ENCODE measurements around the gene BRD7.

BRD7 gene

DNA sequence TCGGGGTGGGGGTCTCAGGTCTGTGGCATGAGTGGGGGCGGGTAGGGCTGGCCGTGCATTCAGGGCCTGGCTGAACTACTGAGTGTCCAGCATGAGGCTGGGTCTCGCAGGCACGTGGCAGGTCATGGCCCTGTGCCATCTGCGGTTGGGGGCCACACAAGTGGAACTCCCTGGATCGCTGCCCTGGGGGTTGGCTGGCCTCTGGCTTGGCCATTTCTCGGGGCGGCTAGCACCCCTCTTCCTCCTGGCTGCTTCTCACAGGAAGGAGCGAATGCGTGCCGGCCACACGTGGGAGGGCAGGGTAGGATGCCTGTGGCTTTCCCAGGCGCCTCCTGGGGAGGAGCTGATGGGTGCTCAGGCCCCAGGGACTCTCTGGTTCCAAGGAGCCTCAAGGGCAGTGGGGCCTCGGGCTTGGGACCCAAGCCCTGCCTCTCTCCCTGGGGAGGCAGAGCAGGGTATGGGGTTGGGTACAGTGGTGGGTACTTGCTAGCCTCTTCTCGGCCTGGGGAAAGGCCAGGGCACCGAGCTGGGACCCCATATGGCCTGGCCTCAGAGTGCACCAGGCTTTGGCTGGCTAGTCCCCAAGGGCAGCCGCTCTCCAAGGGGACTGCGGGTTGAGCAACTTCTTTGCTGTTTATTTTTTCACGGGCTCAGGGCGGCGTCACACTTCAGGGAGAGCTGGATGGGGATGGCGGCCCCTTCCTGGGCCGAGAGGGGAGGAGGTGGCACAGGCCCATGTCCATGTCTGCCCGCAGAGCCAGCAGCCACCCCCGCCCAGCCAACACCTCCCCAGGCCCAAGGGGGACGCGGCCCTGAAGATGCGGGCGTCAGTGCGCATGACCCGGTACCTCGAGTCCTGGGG lies 65.0 kb downstream of the BRD7 start:
- no peak for DNase-seq (ENCODE audit: low spot score)

DNA sequence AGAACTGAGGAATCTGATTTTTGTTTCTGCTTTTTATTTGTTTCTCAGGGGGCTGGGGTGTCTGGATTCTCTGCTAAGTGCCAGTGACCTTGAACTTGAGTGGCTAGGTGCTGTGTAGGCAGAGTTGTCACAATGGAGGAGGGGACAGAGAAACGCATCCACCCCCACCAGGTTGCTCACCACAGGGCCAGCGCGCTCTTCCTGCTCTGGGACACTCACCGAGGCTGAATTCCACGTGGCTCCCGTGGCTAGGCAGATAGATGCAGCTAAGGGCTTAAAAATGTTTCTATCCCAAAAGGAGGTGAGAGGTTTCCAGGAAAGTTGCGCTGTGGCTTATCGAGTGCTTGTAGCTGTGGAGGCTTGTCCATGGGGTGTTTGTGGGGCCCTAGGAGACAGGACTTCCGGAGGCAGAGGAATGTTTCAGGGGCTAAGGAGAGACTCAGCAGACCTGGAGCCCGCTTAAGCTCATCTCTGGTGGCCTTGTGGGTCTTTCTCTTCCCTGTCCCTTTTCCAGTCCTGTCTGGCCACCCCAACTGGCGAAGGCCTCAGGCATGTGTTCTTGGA lies 65.7 kb downstream of the BRD7 start:
- no peak for DNase-seq (ENCODE audit: low spot score)

DNA sequence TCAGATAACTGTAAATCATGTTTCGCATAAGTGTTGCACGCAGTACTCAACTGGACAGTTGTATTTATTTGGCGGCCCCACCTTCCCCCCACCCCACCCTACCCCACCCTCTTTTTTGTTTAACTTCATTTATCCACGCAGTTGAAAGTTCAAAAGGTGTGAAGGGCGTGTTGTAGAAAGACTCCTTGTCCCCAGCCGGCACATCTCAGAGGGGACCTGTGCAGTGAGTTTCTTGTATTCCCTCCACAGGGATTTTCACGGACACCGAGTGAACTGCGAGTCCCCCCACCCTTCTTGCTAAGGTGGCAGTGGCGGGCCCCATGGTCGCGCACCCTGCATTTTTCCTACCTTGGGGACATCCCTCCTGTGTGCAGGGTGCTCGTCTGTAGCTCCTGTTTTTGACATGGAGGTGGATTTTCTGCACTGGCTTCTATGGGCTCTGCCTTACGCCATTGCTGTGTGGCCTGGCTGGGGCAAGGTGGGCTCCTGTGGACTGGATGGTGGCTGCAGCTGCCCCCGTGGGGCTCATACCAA lies 66.2 kb downstream of the BRD7 start:
- DNase-seq (ENCODE audit: low spot score) = no peak

DNA sequence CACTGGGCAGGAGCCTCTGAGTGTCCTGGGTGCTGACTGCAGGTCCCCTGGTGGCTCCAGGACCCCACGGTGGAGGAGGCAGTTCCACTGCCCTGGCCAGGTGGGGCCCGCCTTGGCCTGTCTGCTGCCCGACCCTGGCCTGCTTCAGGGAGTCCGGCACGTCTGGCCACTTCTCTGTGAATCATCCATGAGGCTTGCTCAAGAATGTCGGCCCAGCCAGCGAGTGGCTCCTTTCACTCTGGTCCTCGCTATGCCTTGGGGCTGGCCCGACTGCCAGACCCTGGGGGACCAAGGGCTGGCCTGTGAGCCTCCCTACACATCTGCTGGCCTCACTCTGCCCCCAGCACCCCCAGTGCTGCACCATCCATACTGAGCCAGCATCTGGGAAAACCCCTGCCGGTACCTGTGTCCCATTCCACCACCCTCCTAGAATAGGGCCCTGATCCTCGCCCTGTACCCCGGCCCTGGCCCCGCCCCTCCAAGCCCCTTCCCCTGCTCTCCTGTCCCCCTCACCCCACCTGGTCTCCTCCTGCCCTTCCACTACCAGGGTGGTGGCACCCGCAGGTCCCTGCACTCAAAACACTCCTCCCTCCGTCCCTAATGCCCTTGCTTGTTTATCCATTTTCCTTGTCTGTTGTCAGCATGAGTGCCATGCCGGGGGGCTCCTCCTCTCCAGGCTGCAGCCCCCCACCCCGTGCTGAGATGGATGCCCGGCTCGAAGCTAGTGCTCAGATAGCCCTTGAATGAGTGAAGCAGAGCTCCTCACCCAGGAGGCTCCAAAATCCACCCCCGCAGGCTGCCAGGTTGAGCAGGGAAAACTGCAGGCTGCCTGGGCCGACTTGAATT lies 66.9 kb downstream of the BRD7 start:
- no peak for DNase-seq (ENCODE audit: low spot score)

DNA sequence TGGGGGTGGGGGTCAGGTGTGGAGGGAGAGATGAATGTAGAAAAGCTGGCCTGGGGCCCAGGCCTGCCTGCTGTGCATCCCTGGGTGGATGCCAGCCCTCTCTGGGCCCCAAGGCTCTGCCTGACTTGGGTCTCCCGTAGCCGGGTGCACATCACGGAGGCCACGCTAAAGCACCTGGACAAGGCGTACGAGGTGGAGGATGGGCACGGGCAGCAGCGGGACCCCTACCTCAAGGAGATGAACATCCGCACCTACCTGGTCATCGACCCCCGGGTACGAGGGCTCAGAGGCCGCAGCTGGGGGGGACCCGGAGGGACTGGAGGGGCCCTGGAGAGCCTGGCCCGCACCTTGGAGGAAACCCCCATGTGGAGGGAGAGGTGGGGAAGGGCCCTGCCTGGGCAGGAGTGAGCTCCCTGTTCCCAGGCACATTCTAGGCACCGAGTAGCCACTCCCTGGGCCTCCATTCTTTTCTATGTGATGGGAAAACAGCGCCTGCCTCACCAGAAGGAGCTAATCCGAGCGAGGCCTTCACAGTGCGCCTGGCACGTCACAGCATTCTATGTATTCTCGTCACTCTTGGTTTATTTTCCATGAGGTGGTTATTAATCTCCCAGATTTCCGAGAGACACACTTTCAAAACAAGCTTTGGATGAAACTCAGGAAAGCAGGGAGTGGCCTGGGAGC lies 67.7 kb downstream of the BRD7 start:
- DNase-seq (ENCODE audit: low spot score) = no peak

DNA sequence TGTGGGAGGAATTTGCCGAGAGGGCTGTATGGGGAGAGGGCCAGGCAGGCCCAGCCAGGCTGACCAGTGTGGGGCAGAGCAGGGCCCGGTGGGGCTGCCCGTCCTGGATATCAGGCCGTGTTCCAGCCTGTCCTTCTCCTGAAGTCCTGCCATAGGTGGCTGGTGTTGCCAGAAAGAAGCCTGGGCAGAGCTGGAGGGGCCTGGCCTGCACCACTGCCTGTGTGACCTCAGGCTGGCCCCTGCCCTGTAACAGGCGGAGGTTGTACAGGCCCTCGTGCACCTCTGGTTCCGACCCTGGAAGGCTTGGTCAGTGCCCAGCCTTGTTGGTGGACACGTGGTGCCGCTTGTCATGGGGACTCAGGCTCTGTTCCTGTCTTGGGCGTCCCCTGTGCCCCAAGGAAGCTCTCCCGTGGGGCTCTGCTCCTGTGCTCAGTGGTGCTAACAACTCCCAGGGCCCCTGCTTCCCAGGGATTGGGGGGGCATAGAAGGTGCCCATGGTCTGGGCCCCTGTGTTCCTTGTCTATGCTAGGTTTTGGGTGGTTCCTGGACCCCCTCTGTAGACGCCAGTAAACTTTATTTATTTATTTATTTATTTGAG lies 69.2 kb downstream of the BRD7 start:
- no peak for DNase-seq (ENCODE audit: low spot score)

DNA sequence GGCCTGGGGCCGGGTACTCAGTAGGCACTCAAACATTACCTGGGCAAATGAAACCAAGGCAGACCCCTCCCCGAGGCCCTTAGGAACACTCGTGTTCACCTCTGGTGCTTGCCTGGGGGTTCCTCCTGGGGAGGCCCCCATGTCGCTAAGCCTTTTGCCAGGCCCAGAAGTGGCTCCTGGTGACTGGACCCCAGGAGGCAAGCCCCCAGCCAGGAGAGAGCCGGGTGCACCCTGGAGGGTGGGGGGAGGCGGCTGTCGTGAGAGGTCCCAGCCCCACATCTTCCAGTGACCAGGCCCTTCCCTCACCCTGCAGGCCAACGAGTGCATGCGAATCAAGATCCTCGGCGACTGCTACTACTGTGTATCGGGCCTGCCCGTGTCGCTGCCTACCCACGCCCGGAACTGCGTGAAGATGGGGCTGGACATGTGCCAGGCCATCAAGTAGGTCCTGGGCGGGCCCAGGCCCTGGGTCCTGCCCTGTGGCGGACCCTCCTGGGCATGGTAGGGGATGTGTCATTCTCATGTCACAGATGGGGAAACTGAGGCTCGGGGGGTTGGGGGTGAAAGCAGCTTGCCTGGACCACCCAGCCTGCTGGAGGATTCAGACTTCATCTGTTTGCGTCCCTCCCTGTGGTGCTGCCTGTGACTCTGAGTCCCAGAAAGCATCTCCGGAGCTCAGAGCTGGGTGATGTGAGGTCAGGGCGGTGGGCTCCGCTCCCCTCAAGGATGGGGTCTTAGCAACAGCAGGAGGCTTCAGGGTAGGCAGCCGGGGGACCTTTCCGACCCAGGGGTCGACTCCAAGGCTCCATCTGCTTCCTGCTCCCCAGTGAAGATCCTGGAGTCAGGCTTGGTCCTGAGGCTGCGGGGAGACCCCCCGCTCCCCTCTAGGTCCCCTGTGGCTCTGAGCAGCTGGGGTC lies 69.9 kb downstream of the BRD7 start:
- DNase-seq (ENCODE audit: low spot score) = no peak

DNA sequence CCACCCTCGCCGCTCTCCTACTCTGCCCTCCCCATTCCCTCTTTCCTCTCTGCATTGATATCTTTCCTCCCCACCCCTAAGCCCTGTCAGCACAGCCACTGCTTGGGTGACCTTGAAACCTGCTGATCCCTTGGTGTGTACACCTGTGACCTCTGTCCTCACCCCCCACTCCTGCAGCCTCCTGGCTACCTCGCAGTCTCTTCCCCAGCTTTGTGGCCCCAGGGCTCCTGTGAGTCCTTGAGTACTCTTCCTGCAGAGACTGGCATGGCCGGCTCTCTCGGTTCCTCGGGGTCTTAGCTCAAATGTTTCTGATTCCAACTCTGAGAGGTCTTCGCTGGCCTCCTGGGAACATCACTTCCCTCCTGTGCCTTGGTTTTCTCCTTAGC lies 70.7 kb downstream of the BRD7 start:
- DNase-seq (ENCODE audit: low spot score) = no peak

DNA sequence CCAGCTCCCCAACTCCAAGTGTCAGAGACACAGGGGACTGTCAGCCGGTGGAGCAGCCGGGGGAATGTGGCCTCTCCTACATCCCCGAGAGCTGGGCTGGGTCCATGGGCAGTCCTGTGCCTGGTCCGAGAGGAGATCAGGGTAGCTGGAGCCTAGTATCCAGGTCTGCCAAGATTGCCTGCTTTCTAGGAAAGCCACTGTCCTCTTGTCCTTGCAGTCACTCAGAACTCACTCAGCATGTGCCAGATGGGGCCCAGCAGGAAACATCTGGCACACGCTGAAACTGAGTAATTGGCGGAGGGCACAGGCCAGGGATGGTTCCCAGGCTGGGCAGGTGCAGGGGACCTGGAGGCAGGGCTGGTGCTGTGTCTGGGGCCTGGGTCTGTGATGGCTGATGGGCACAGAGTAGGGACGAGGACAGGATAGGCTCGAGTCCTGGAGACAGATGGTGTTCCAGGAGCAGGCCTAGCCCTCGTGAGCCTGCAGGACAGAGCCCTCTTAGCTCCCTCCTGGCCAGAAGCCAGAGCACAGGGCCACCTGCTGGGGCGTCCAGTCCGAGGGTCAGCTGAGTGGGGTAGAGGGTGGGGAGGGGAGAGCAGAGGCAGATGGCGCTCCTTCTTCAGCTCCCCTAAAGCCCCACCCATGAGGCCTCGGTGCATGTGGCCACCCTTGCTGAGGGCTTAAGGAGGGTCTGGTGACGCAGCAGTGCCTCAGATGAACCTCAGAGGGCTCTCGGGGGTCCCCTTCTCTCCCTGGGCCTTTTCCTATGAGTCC lies 71.3 kb downstream of the BRD7 start:
- DNase-seq (ENCODE audit: low spot score) = no peak

DNA sequence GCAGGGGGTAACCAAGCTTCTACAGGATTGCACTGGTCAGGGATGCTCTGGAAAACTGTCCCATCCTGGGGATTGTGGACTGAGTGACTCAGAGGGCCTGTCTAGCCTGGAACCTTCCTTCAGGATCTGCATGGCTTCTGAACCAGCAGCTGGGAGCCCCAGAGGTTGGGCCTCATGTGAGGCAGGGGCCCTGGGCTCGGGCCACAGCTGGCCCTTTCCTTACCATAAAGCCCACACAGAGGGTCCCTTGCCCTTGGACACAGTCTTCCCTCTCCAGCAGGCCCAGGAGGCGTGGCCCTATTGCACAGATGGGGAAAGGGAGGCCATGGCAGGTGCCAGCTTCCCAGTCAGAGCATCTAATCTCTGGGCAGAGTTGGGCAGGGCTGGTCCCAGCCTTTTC lies 72.0 kb downstream of the BRD7 start:
- DNase-seq (ENCODE audit: low spot score) = no peak

DNA sequence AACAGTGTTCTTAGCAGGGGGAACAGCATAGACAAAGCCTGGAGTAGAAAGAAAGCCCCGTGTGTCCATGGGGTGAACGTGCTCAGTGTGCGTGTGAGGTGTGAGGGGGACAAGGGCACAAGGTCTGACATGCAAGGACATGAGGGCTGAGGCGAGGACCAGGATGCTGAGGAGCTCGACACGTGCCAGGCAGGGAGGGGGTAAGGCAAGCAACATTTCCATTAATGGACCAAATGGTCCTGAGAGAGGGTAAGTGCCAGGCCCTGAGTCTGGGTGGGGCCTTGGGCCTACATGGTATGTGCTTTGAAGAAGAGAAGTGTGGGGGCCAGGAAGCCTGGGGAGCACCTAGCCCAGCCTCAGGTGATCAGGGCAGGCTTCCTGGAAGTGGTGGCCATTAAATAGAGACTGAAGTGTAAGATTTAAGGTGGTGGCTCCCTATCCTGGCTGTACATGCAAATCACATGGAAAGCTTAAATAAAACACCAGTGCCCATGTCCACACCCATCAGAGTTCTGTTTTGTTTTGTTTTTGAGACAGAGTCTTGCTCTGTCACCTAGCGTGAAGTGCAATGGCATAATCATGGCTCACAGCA lies 73.2 kb downstream of the BRD7 start:
- no peak for DNase-seq (ENCODE audit: low spot score)

DNA sequence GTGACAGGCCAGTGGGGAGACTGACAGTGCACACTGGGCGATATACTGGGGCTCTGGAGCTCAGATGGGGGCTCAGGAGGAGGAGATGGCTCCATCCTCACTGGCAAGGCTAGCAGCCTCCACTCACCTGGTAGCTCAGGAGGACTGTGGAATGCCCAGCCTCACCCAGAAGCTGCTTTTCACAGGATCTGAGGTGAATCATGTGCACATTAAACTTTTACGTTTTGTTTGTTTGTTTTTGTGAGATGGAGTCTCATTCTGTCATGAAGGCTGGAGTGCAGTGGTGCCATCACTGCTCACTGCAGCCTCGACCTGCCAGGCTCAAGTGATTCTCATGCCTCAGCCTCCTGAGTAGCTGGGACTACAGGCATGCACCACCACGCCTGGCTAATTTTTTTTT lies 73.8 kb downstream of the BRD7 start:
- DNase-seq (ENCODE audit: low spot score) = no peak

DNA sequence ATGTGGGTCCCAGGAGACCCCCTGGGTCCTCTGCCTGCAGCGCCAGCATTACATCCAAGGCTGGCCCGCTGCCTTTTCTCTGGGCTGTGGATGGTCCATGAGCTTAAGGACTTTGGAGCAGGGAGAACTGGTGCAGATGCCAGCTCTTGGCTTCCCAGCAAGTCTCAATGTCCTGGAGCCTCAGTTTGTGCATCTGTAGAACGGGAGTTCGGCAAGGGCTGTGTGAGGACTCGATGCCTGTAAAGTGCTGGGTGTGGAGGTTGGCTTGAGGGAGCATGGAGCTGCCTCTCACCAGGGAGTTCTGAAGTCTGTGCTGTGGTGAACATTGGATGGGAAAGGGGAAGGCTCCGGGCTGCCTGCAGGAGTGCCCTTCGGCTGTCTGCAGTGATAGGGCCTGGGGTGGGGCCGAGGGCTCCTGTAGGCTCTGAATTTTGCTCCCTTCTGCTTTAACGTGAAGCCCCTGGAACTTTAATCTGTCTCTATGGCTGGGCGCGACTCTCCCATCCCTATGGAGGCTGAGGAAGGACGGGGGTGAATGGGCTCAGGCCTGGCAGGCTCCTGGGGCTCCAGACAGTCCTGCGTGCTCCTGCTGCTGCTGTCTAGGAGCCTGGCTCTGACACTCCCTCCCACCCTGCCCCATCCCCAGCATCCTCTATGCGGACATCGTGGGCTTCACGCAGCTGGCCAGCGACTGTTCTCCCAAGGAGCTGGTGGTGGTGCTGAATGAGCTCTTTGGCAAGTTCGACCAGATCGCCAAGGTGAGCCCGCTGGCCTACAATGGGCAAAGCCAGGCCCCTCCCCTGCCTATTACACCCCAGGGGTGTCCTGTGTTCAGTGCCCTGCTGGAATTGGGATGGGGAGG lies 74.6 kb downstream of the BRD7 start:
- DNase-seq (ENCODE audit: low spot score) = no peak

DNA sequence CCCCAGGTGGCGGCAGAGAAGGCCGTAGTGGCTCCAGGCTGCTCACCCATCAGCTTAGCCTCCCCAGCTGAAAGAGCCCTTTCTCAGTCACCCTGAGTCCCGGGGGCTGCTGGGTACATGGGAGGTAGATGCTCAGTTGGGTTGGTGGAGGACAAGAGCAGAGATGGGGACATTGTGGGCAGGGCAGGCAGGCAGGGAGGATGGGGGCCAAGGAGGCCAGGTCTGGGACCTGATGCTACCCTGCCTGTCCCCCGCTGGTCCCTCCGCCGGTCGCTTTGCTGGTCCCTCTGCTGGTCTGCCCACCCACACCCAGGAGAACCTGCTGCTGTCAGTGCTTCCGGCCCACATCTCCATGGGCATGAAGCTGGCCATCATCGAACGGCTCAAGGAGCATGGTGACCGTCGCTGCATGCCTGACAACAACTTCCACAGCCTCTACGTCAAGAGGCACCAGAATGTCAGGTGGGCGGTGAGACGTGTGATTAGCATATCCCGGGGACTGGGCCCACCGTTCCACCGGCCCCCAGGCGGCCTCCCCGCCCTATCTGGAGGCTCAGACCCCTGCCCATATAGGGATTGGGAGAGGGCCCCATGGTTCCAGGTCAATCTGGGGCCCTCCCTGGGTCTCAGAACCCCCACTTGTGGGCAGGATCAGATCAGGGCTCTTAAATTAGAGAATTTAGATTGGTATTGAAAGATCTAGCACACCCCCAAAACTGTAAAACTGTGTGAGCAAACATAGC lies 75.6 kb downstream of the BRD7 start:
- no peak for DNase-seq (ENCODE audit: low spot score)

DNA sequence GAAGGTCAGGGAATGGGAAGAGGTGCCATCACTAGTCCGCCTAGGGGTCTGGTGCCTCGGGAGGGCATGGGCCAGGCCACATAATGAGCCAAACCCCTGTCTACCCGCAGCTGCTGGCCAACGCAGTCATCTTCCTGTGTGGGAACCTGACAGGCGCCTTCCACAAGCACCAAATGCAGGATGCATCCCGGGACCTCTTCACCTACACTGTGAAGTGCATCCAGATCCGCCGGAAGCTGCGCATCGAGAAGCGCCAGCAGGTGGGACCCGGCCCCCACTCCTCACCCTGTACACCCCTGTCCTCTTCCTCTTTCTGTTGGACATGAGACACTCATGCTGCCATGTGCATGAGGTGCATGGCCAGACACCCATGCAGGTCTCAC lies 76.2 kb downstream of the BRD7 start:
- no peak for DNase-seq (ENCODE audit: low spot score)

DNA sequence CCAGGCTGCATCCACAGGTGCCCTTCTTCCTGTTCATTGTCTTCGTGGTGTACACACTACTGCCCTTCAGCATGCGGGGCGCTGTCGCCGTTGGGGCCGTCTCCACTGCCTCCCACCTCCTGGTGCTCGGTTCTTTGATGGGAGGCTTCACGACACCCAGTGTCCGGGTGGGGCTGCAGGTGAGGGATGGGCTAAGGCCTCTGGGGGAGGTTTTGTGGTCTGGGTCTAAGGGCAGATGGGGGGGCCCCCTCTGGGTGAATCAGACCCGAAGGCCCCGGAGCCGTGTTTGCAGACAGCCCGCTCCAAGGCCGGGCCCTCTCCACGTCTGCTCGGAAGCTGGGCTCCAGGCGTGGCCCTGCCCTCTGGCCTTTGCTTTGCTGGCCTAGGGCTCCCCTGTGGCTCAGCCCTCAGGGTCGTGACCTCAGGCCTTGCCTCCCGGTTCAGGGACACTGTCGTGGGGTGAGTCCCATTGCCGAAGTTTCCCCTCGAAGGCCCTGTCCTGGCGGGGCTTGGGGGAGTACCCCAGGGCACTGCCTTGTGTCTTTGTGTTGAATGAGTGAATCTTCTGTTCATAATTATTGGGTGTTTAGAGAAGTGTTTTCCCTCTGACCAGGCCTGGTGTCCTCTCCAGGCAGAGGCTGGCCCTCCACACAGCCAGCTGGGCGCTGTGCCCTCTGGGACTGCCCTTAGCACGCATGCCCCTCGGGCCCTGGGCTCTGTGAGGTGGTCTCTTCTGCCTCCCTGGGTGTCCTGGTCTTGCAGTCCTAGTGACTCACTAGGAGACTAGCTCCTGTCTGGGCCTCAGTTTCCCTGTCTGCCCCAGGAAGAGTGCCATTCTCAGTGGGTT lies 76.8 kb downstream of the BRD7 start:
- no peak for DNase-seq (ENCODE audit: low spot score)

DNA sequence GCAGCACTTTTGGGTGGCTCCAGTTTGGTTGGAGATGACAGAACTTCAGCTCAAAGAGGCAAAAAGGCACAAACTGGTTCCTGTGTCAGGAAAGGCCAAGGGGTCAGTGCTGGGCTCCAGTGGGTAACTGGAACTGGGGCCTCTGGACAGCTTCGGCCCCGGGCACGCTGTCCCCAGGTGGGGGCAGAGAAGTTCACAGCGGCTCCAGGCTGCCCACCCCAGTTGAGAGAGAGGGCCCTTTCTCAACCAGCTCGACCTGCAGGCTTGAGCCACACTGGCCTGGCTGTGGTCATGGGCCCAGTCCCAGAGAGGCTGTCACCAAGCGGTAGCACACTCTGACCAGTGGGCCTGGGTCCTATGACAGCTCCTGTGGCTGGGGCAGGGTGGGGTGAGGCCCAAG lies 77.9 kb downstream of the BRD7 start:
- DNase-seq (ENCODE audit: low spot score) = no peak

Measured in hematopoietic multipotent progenitor cell treated with erythropoietin and hydrocortisone succinate and interleukin-3 and kit ligand, for 15 days (in vitro differentiated cells).